GM12864 (cell line): Measurements from ENCODE around the gene XRCC1.
"Not testable (repeated sequence)": the region's sequence is repeated elsewhere in the genome, so short reads cannot be mapped to it uniquely, and the experiment has no call there.

ENCODE experiments used
- DNase-seq: peaks from one replicate; pipeline ENCODE4 v3.0.0-alpha.2; 2011; ENCODE audit warnings: low read depth
- H3K4me3 ChIP-seq: 2 replicates; pipeline ENCODE4 v1.5.1; 2011; ENCODE audit warnings: mild to moderate bottlenecking, low read depth, low read length, control low read depth
- CTCF ChIP-seq: IDR thresholded peaks from 2 replicates; pipeline ENCODE4 v1.5.1; 2011; ENCODE audit warnings: low read depth, mild to moderate bottlenecking, moderate library complexity, low read length, control low read depth, inconsistent platforms; ENCODE audit errors: missing control alignments

XRCC1 gene

GRCh38 chr19:43611788-43612187, 36.5 kb upstream of the XRCC1 start, which contains the start of gene SRRM5:
Gene SRRM5, plus strand, starts transcription at chr19:43612088. Its CDS starts 34 bp downstream, at chr19:43612122.
- no peak for DNase-seq
- TF ChIP-seq CTCF: no peak
- no peak within 1 kb of the TSS for H3K4me3 ChIP-seq

GRCh38 chr19:43610493-43610892, 35.2 kb upstream of the XRCC1 start:
- no peak overlapping the region for H3K4me3 ChIP-seq
- DNase-seq: no peak
- no peak for TF ChIP-seq CTCF

- no peak for DNase-seq
These were observed 34.5 kb upstream of the XRCC1 start for GRCh38 chr19:43609872-43610271.

GRCh38 chr19:43607238-43608205, 32.2 kb upstream of the XRCC1 start:
- no peak for TF ChIP-seq CTCF
- no peak for DNase-seq
- H3K4me3 ChIP-seq: no peak overlapping the region

More at GRCh38 chr19:43609872-43610271, 34.5 kb upstream of the XRCC1 start:
- no peak for TF ChIP-seq CTCF
- no peak overlapping the region for H3K4me3 ChIP-seq

- H3K4me3 ChIP-seq: no peak overlapping the region
- no peak for DNase-seq
- no peak for TF ChIP-seq CTCF
These were observed 31.4 kb upstream of the XRCC1 start for GRCh38 chr19:43606569-43607229.

- no peak for DNase-seq
- TF ChIP-seq CTCF: no peak
- no peak overlapping the region for H3K4me3 ChIP-seq
These were observed 30.7 kb upstream of the XRCC1 start for GRCh38 chr19:43605875-43606568.

- not testable (repeated sequence) for H3K4me3 ChIP-seq, DNase-seq
These were observed 25.0 kb upstream of the XRCC1 start for GRCh38 chr19:43600326-43600725.
